ENCODE results near the gene LRMDA.
"Not testable (repeated sequence)": the region's sequence is repeated elsewhere in the genome, so short reads cannot be mapped to it uniquely, and the experiment has no call there.

Gene LRMDA

GRCh38 chr10:76052682-76053503 is 621.5 kb downstream of the LRMDA start:
- TF ChIP-seq CTCF (IDR thresholded peaks at IDR 0.05; ENCODE audit: borderline replicate concordance, extremely low read depth, low read length, poor library complexity, severe bottlenecking) (no peak), EZH2 (IDR thresholded peaks at IDR 0.05; ENCODE audit: borderline replicate concordance, low read depth, low read length, severe bottlenecking) (no peak)

DNA sequence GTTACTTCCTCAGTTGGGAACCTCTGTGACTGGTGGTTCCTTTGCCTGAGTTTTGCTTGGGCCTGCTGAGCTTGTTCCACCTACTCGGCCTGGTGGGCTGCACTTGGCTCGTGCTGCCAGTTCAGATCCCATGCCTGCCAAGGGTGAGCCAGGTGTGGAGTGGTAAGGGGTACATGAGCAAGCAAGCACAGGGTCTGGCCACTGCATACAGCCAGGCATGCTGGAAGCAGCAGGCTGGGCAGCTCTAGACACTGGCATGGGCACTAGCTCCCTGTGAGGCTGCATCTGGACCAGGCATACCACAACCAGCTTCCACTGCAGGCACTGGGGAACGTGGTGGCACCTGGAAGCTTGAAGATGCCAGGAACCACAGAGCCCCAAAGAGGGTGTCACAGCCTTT is 624.0 kb downstream of the LRMDA start:
- H3K4me1 ChIP-seq (ENCODE audit: insufficient read depth, low read length): no peaks in the 10 kb centered on the region
- H3K27me3 ChIP-seq (ENCODE audit: insufficient read depth, low read length, poor library complexity): no peaks in the 10 kb centered on the region
- H4K20me1 ChIP-seq (ENCODE audit: insufficient read depth, low read length): no peaks in the 10 kb centered on the region
- no peak for TF ChIP-seq EZH2 (IDR thresholded peaks at IDR 0.05; ENCODE audit: borderline replicate concordance, low read depth, low read length, severe bottlenecking)
- no peak for TF ChIP-seq CTCF (IDR thresholded peaks at IDR 0.05; ENCODE audit: borderline replicate concordance, extremely low read depth, low read length, poor library complexity, severe bottlenecking)
- H3K9ac ChIP-seq (ENCODE audit: low read depth, low read length): no peak overlapping the region
- no peaks in the 10 kb centered on the region for H3K79me2 ChIP-seq (ENCODE audit: insufficient read depth, low read length)
- H3K9me3 ChIP-seq (ENCODE audit: insufficient read depth, low read length, severe bottlenecking): peaks cover 21% of the 10 kb centered on the region
- ATAC-seq (ENCODE audit: insufficient read depth, low read depth): no peak
- no peak overlapping the region for H3K27ac ChIP-seq (ENCODE audit: low read length)
- no peaks in the 10 kb centered on the region for H3K36me3 ChIP-seq (ENCODE audit: insufficient read depth, low read length)
- H3K4me3 ChIP-seq (ENCODE audit: low read depth in 1 of 2, low read length in 2 of 2): no peak overlapping the region
- H3K4me2 ChIP-seq (ENCODE audit: insufficient read depth, low read length): no peak overlapping the region
- H2AFZ ChIP-seq (ENCODE audit: low read depth, low read length): no peak overlapping the region
- no peak for DNase-seq

More at GRCh38 chr10:76052682-76053503, 621.5 kb downstream of the LRMDA start:
- Histone ChIP-seq H4K20me1 (ENCODE audit: insufficient read depth, low read length) (no peaks in the 10 kb centered on the region), H3K27me3 (ENCODE audit: insufficient read depth, low read length, poor library complexity) (no peaks in the 10 kb centered on the region), H3K27ac (ENCODE audit: low read length) (no peak overlapping the region), H3K4me1 (ENCODE audit: insufficient read depth, low read length) (no peaks in the 10 kb centered on the region), H3K36me3 (ENCODE audit: insufficient read depth, low read length) (no peaks in the 10 kb centered on the region), H3K9me3 (ENCODE audit: insufficient read depth, low read length, severe bottlenecking) (peaks cover 19% of the 10 kb centered on the region), H3K4me3 (ENCODE audit: low read depth in 1 of 2, low read length in 2 of 2) (no peak overlapping the region), H2AFZ (ENCODE audit: low read depth, low read length) (no peak overlapping the region), H3K9ac (ENCODE audit: low read depth, low read length) (no peak overlapping the region), H3K4me2 (ENCODE audit: insufficient read depth, low read length) (no peak overlapping the region), H3K79me2 (ENCODE audit: insufficient read depth, low read length) (no peaks in the 10 kb centered on the region)
- ATAC-seq (ENCODE audit: insufficient read depth, low read depth): no peak
- no peak for DNase-seq

DNA sequence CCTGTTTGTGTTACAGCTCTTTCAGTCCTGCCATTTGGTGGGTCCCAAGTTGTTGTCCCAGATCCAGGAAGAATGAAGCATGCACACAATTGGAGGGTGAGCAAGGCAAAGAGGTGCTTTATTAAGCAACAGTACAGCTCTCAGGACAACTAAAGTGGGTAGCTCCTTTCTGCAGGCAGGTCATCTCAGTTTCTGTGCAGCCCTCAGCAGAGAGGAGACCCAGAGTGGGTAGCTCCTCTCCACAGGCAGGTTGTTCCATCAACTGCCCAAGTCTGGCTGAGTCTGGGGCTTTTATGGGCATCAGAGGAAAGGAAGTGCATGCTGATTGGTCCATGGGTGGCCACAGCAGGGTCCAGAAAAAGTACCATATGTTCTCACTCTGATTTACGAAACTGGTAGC is 624.5 kb downstream of the LRMDA start:
- H3K9me3 ChIP-seq (ENCODE audit: insufficient read depth, low read length, severe bottlenecking): peaks cover 21% of the 10 kb centered on the region
- H3K9ac ChIP-seq (ENCODE audit: low read depth, low read length): no peak overlapping the region
- no peaks in the 10 kb centered on the region for H4K20me1 ChIP-seq (ENCODE audit: insufficient read depth, low read length)
- no peak for DNase-seq
- TF ChIP-seq EZH2 (IDR thresholded peaks at IDR 0.05; ENCODE audit: borderline replicate concordance, low read depth, low read length, severe bottlenecking): no peak
- no peak for TF ChIP-seq CTCF (IDR thresholded peaks at IDR 0.05; ENCODE audit: borderline replicate concordance, extremely low read depth, low read length, poor library complexity, severe bottlenecking)
- H3K79me2 ChIP-seq (ENCODE audit: insufficient read depth, low read length): no peaks in the 10 kb centered on the region
- no peaks in the 10 kb centered on the region for H3K27me3 ChIP-seq (ENCODE audit: insufficient read depth, low read length, poor library complexity)
- H3K36me3 ChIP-seq (ENCODE audit: insufficient read depth, low read length): no peaks in the 10 kb centered on the region
- ATAC-seq (ENCODE audit: insufficient read depth, low read depth): no peak
- no peak overlapping the region for H2AFZ ChIP-seq (ENCODE audit: low read depth, low read length)
- no peaks in the 10 kb centered on the region for H3K4me1 ChIP-seq (ENCODE audit: insufficient read depth, low read length)
- H3K4me2 ChIP-seq (ENCODE audit: insufficient read depth, low read length): no peak overlapping the region
- H3K27ac ChIP-seq (ENCODE audit: low read length): no peak overlapping the region
- H3K4me3 ChIP-seq (ENCODE audit: low read depth in 1 of 2, low read length in 2 of 2): no peak overlapping the region

DNA sequence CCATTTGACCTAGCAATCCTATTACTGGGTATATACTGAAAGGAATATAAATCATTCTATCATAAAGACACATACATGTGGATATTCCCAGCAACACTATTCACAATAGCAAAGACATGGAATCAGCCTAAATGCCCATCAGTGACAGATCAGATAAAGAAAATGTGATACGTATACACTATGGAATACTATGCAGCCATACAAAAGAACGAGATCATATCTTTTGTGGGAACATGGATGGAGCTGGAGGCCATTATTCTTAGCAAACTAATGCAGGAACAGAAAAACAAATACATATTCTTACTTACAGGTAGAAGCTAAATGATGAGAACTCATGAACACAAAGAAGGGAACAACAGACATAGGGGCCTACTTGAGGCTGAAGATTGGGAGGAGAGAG is 629.6 kb downstream of the LRMDA start:
- H3K27ac ChIP-seq (ENCODE audit: low read length); H3K9ac ChIP-seq (ENCODE audit: low read depth, low read length); H3K4me3 ChIP-seq (ENCODE audit: low read depth in 1 of 2, low read length in 2 of 2); H3K4me1 ChIP-seq (ENCODE audit: insufficient read depth, low read length); ATAC-seq (ENCODE audit: insufficient read depth, low read depth); H4K20me1 ChIP-seq (ENCODE audit: insufficient read depth, low read length); H3K79me2 ChIP-seq (ENCODE audit: insufficient read depth, low read length); H3K36me3 ChIP-seq (ENCODE audit: insufficient read depth, low read length); H2AFZ ChIP-seq (ENCODE audit: low read depth, low read length); DNase-seq; H3K27me3 ChIP-seq (ENCODE audit: insufficient read depth, low read length, poor library complexity); H3K4me2 ChIP-seq (ENCODE audit: insufficient read depth, low read length): not testable (repeated sequence)
- peaks cover 11% of the 10 kb centered on the region for H3K9me3 ChIP-seq (ENCODE audit: insufficient read depth, low read length, severe bottlenecking)

All from DND-41 (cell line).